PC-3 (cell line): ENCODE data around the gene CYP4F11. TPM values are rescaled to one million over a fixed set of nuclear protein-coding genes. Genes with fewer than 3 reads are reported as not detected.

ENCODE experiments used
- total RNA-seq: library from RNA; depleted of rRNA; stranded (reverse); fragments of >200 nt; gene quantifications from 2 replicates; pipeline ENCODE4 v1.2.3, GENCODE V29; 2014; rRNA removed

Gene CYP4F11
- total RNA-seq, 1 experiment from 2014 or later = 0.11 TPM

Other genes starting within 250 kb of the CYP4F11 start
- gene OR10H2, start 206.5 kb downstream of the CYP4F11 start, total RNA-seq = not detected in 2 replicates
- gene OR10H3, start 196.5 kb downstream of the CYP4F11 start, total RNA-seq = not detected in 2 replicates
- gene OR10H5, start 146.9 kb downstream of the CYP4F11 start, total RNA-seq = not detected in 2 replicates
- not detected in 2 replicates for gene OR10H1, start 118.9 kb downstream of the CYP4F11 start, total RNA-seq
- not detected in 2 replicates for gene CYP4F2, start 36.5 kb downstream of the CYP4F11 start, total RNA-seq
- not detected in 2 replicates for gene OR10H4, start 14.5 kb upstream of the CYP4F11 start, total RNA-seq
- gene TPM4, start 142.0 kb upstream of the CYP4F11 start, total RNA-seq = 135 and 167 TPM in 2 replicates
- 65.7 and 94.5 TPM in 2 replicates for gene RAB8A, start 177.4 kb upstream of the CYP4F11 start, total RNA-seq
- 10.9 and 14.5 TPM in 2 replicates for gene HSH2D, start 209.2 kb upstream of the CYP4F11 start, total RNA-seq
- 0.58 TPM in 1 of 2 replicates, not detected in the other for gene CIB3, start 239.0 kb upstream of the CYP4F11 start, total RNA-seq